ENCODE measurements around the gene PIF1.
A peak's percentile ranks its signal among the peaks of the same experiment; 100 is the strongest.
"Not testable (repeated sequence)": the region's sequence is repeated elsewhere in the genome, so short reads cannot be mapped to it uniquely, and the experiment has no call there.

Gene PIF1

GRCh38 chr15:64810497-64811326 lies 14.7 kb downstream of the PIF1 start:
- no peak for DNase-seq

DNA sequence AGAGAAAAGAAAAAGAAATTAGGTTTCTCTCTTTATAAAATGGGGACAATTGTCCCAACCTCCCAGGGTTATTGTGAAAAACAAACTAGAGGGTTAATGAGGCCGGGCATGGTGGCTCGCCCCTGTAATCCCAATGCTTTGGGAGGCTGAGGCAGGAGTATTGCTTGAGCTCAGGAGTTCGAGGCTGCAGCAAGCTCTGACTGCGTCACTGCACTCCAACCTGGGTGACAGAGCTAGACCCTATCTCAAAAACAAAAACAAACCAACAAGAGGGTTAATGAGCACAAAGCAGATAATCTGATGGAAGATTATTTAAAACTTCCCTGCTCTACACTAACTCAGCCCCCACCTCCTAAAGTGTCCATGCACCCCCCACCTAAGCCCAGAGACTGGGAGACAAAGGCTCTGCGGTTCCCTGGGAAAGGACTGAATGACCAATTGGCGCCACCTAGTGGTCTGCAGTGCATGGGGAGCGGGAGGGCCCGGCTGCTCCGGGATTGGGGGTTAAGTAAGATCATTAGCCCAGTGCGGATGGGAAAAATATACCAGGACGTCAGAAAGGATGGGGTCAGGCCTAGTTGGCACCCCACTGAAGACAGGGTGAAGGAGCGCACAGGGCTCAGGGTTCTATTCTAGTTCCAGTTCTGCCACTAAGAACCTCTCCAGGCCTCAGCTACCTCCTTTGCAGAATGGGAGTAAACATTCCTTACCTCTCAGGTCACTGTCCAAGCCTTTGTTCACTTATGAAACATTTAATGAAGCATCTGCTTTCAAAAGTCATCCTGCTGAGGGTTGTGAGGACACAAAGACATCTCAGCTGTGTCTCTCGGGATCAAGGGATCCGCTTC lies 15.6 kb downstream of the PIF1 start:
- DNase-seq = peak; percentile 67

- DNase-seq = no peak
Measured at GRCh38 chr15:64808785-64809453, 16.5 kb downstream of the PIF1 start.

GRCh38 chr15:64807751-64808222 lies 17.7 kb downstream of the PIF1 start:
- no peak for DNase-seq

- DNase-seq = no peak
Measured at GRCh38 chr15:64807051-64807749, 18.2 kb downstream of the PIF1 start.

- no peak for DNase-seq
Measured at GRCh38 chr15:64806509-64806908, 18.9 kb downstream of the PIF1 start.

DNA sequence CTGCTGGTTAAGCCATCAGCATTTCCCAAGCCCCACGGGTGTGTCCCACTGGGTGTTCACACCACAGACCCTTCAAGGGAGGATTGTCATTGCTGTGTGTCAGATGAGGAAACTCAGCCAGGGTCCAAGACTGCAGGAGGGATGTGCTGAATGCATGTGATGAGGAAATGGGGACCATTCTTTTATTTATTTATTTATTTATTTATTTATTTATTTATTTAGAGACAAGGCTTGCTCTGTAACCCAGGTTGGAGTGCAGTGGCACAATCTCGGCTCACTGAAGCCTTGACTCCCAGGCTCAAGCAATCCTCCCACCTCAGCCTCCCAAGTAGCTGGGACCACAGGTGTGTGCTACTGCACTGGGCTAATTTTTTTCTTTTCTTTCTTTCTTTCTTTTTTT lies 20.8 kb downstream of the PIF1 start:
- no peak for DNase-seq

DNA sequence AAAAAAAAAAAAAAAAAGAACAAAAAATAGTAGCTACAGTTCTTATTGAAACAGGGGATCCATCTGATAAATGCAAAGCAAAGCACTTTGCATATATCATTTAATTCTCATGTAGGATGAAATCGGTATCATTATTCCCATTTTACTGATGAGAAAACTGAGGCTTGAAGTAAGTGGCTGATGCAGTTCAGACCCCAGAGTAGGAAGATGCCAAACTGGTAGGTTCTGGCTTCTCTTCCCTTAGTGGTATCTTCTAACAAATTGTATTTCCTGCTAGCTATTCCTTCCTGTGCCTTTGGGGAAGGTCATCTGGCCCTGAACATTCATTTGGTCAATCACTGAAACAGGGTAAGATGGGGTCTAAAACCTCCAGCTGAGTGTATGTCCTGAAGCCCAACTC lies 21.9 kb downstream of the PIF1 start:
- no peak for DNase-seq

DNA sequence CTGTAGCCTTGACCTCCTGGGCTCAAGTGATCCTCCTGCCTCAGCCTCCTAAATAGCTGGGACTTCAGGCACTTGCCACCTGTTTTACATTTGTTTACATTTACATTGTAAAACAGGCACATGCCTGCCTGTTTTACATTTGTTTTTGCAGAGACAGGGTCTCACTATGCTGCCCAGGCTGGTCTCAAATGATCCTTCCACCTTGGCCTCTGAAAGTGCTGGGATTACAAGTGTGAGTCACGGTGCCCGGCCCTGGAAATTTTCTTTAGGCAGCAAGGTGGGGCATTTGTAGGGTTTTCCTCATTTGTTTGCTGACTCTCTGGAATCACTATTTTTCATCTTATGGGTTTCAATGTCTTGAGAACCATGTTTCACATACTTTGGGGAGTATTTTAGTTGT lies 25.0 kb downstream of the PIF1 start:
- no peak for DNase-seq

GRCh38 chr15:64798905-64799304 lies 26.5 kb downstream of the PIF1 start:
- not testable (repeated sequence) for DNase-seq

DNA sequence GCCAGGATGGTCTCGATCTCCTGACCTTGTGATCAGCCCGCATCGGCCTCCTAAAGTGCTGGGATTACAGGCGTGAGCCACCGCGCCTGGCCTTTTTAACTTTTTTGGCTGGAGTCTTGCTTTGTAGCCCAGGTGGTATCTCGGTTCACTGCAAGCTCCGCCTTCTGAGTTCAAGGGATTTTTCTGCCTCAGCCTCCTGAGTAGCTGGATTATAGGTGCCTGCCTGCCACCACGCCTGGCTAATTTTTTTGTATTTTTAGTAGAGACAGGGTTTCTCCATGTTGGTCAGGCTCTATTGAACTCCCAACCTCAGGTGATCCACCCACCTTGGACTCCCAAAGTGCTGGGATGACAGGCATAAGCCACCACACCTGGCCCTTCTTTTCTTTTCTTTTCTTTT lies 29.5 kb downstream of the PIF1 start:
- DNase-seq = not testable (repeated sequence)

DNA sequence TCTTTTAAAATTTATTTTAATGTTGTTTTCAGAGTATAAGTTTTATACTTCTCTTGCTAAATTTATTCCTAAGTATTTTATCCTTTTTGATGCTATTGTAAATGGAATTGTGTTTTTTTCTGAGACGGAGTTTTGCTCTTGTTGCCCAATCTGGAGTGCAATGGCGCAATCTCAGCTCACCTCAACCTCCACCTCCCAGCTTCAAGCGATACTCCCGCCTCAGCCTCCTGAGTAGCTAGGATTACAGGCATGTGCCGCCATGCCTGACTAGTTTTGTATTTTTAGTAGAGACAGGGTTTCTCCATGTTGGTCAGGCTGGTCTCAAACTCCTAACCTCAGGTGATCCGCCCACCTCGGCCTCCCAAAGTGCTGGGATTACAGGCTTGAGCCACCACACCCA lies 30.1 kb downstream of the PIF1 start:
- DNase-seq = not testable (repeated sequence)

DNA sequence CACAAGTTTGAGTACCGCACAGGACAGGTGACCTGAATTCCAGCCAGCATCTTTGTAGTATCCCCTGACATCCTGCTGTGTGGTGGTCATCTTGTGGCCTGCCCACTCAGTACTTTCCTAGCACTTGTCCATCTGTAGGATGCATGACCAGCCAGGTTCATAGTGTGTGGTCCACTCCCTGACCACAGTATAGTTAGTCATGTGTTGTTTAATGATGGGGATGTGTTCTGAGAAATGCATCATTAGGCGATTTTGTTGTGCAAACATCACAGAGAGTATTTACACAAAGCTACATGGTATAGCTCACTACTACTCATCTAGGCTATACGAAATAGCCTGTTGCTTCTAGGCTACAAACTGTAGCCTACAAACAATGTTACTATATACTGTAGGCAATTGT lies 33.2 kb downstream of the PIF1 start:
- no peak for DNase-seq

- no peak for DNase-seq
Measured at GRCh38 chr15:64791401-64791800, 34.0 kb downstream of the PIF1 start.

GRCh38 chr15:64783796-64784195 lies 41.7 kb downstream of the PIF1 start:
- no peak for DNase-seq

- DNase-seq = no peak
Measured at GRCh38 chr15:64782751-64783150, 42.7 kb downstream of the PIF1 start.

DNA sequence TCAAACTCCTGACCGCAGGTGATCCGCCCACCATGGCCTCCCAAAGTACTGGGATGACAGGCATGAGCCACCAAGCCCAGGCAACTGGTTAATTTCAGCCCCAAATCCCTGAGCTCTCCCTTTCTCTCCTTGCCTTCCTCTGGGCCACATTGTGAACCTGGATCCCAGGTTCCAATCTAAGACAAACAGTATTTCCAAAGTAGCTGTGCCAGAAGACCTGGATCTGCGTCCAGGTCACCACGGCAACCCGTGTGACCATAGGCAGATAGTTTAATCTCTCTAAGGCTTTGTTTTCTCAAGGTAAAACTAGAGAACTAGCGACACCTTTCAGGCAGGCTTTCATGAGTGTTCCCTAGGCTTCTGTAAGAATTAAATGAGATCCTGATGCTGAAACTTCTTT lies 44.1 kb downstream of the PIF1 start:
- DNase-seq = no peak

DNA sequence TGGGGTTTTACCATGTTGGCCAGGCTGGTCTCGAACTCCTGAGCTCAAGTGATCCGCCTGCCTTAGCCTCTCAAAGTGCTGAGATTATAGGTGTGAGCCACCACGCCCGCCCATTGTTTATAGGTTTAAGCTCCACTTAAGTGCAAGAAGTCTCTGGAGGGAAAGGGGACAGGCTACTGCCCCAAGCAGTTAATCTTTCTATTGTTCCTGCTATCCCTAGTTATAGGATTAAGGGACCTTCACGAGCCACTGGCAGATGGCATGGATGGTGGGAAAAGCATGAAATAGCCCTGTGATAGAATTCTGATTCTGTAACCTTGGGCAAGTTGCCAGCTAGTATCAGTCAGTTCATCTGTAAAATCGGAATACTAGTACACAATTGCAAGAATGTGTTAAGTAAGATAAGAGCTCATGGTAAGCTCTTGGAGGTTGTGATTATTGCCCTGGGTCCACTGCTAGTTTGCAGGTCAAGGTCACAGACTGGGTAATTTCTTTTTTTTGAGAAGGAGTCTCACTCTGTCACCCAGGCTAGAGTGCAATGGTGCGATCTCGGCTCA lies 44.8 kb downstream of the PIF1 start:
- DNase-seq = no peak

GRCh38 chr15:64779630-64780029 lies 45.8 kb downstream of the PIF1 start:
- DNase-seq = no peak

DNA sequence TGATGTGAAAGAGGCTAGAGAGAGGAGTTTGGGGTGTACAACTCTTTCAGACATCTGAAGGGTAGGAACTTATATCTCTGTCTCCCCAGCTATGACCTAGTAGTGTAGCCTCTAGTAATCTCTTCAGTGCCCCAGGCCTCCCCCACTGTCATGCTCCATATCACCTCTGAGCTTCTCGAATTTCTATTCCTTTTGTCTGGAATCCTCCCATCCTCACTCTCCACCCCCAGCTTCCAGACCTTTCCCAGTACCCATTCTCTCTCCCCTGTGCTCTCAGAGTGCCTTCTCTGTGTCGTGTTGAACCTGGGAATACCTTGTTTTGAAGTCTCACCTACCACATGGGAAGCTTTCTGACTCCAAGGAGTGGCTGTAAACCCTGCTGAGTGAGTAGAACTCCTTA lies 46.4 kb downstream of the PIF1 start:
- DNase-seq = no peak

- DNase-seq = no peak
Measured at GRCh38 chr15:64776402-64776786, 49.1 kb downstream of the PIF1 start.

All from fibroblast of skin of abdomen (primary cell).